Measurements from ENCODE around the gene FGF14.

DNA sequence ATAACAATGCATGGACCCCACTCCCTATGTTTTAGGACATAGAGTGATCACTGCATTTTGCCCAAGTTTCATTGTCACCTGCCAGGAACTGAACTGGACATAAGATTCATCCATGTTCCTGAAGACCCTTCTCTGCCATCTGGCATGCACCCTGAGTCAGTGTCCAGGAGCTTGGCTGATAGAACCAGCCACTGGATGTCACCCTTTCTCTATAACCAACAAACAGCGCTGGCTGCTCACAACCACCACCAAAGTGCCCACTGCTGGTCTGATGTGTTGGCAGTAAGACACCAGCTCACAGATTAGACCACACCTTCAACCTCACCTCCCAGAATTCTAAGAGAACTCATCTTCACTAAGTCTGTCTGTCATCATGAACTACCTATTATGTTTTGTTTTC is 616.0 kb downstream of the FGF14 start:
- TF ChIP-seq, protein P1, sequence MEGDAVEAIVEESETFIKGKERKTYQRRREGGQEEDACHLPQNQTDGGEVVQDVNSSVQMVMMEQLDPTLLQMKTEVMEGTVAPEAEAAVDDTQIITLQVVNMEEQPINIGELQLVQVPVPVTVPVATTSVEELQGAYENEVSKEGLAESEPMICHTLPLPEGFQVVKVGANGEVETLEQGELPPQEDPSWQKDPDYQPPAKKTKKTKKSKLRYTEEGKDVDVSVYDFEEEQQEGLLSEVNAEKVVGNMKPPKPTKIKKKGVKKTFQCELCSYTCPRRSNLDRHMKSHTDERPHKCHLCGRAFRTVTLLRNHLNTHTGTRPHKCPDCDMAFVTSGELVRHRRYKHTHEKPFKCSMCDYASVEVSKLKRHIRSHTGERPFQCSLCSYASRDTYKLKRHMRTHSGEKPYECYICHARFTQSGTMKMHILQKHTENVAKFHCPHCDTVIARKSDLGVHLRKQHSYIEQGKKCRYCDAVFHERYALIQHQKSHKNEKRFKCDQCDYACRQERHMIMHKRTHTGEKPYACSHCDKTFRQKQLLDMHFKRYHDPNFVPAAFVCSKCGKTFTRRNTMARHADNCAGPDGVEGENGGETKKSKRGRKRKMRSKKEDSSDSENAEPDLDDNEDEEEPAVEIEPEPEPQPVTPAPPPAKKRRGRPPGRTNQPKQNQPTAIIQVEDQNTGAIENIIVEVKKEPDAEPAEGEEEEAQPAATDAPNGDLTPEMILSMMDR (IDR thresholded peaks at IDR 0.05): no peak
- no peak for TF ChIP-seq POLR2A (IDR thresholded peaks at IDR 0.05)
